ENCODE measurements around the gene YAP1.

DNA sequence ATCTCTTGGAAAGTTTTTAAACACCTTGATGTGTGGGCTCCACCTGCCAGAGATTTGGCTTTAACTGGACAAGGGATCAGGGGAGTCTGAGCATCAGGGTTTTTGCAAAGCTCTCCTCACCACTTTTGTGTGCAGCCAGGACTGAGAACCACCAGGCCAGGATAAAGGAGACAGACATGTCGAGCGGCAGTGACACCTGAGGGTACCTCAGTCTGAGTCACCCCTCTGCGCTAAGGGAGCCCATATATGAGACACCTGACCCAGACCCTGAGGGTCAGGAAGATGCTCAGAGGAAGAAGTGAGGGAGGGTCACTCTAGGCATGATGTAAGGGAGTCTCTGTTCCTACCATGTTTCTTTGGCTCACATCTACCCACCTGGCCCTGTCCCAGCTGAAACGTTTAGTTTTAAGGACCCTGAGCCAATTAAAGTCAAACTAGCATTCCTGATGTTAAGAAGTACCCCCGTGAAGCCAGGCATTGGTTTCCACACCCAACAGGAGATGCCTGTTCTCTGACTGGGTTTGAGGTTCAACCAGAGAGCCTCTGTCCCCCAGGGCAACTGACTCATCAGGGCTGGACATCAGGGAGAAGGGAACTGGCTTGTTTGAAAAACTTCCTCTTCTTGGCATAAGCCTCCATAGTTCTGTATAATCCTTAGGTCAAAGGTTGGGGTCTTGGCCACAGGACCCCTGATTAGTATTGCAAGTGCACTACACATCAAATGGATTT, 134.6 kb downstream of the YAP1 start:
- TF ChIP-seq, protein P1, sequence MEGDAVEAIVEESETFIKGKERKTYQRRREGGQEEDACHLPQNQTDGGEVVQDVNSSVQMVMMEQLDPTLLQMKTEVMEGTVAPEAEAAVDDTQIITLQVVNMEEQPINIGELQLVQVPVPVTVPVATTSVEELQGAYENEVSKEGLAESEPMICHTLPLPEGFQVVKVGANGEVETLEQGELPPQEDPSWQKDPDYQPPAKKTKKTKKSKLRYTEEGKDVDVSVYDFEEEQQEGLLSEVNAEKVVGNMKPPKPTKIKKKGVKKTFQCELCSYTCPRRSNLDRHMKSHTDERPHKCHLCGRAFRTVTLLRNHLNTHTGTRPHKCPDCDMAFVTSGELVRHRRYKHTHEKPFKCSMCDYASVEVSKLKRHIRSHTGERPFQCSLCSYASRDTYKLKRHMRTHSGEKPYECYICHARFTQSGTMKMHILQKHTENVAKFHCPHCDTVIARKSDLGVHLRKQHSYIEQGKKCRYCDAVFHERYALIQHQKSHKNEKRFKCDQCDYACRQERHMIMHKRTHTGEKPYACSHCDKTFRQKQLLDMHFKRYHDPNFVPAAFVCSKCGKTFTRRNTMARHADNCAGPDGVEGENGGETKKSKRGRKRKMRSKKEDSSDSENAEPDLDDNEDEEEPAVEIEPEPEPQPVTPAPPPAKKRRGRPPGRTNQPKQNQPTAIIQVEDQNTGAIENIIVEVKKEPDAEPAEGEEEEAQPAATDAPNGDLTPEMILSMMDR (IDR thresholded peaks at IDR 0.05; ENCODE audit: insufficient read depth, low read depth, low read length), result no peak
- TF ChIP-seq EZH2 (IDR thresholded peaks at IDR 0.05; ENCODE audit: insufficient read depth, low read length), result no peak
